Body of pancreas (tissue), 4 donors: ENCODE results near the gene CKAP2L. TPM values are rescaled to one million over a fixed set of nuclear protein-coding genes. Genes with fewer than 3 reads are reported as not detected.

Source experiments
- ATAC-seq: fragments of 150-250 bp; one replicate; pipeline ENCODE4 v1.9.1; 2016
- DNase-seq, 4 donors: peaks; one replicate each; pipeline ENCODE4 v3.0.0-alpha.2; 2019
- H3K27ac ChIP-seq, 4 donors: fragments of 200-600 bp; sonication (generic); 1 replicate in 3 of 4; 2 replicates in 1 of 4; pipeline versions ENCODE4 v1.5.1 to v1.6.1; 2016 to 2019; ENCODE audit warnings: mild to moderate bottlenecking in 1 of 4, mixed read lengths in 1 of 4, moderate library complexity in 1 of 4
- H3K27me3 ChIP-seq, 2 donors: fragments of 200-600 bp; sonication (generic); one replicate each; pipeline ENCODE4 v1.6.0; 2016; ENCODE audit warnings: mild to moderate bottlenecking in 1 of 2
- H3K36me3 ChIP-seq, 2 donors: fragments of 200-600 bp; sonication (generic); replicated peaks in 1 of 2; 2 replicates each; pipeline ENCODE4 v1.5.1; 2016; ENCODE audit warnings: low read depth in 2 of 2; ENCODE audit not compliant: insufficient read depth in 1 of 2
- H3K4me1 ChIP-seq: fragments of 200-600 bp; sonication (generic); one replicate; pipeline ENCODE4 v1.6.0; 2016
- H3K4me3 ChIP-seq, 2 donors: fragments of 200-600 bp; sonication (generic); 1 replicate in 1 of 2; 2 replicates in 1 of 2; pipeline ENCODE4 v1.5.1; 2016 to 2019
- H3K9me3 ChIP-seq, 3 donors: fragments of 200-600 bp; sonication (generic); 1 replicate in 2 of 3; 2 replicates in 1 of 3; pipeline ENCODE4 v1.5.1; 2016
- CTCF ChIP-seq, 7 experiments: fragments of 450-650 bp in 4 of 7; fragments of 200-600 bp in 3 of 7; sonication (generic) in 3 of 7; IDR thresholded peaks; one replicate each; pipeline ENCODE4 v1.5.1; 2016 to 2019; ENCODE audit warnings: antibody characterized with exemption in 7 of 7
- POLR2A ChIP-seq, 3 donors: fragments of 450-650 bp; IDR thresholded peaks; one replicate each; pipeline ENCODE4 v1.6.1; 2016; ENCODE audit warnings: antibody characterized with exemption in 3 of 3, mild to moderate bottlenecking in 2 of 3
- WGBS, 2 donors: methylation state at CpG; one replicate each; pipeline ENCODE4 v1.1.5; 2017; 5-methylcytosine and 5-hydroxymethylcytosine counted together
- intact Hi-C: fragments of 100-400 bp; cut with DNase I; formaldehyde crosslinking; loops from one replicate; pipeline ENCODE4 v1.15.1; 2023
- total RNA-seq, 2 donors: library from RNA; depleted of rRNA; stranded (reverse); fragments of >200 nt; gene quantifications; one replicate each; pipeline ENCODE4 v1.1.0, GENCODE V29; 2016

Gene CKAP2L
- total RNA-seq, 2 donors from 2014 or later: under 0.01 TPM; not detected in 1

- H3K4me1 ChIP-seq: no peaks in the 10 kb centered on the region
- no peak for ATAC-seq
- no peak overlapping the region for H3K4me3 ChIP-seq
- H3K9me3 ChIP-seq: no peaks in the 10 kb centered on the region
- TF ChIP-seq CTCF (IDR thresholded peaks at IDR 0.05) (no peak), POLR2A (IDR thresholded peaks at IDR 0.05) (no peak)
- intact Hi-C loops: loop anchor here (10.0 kb wide), 1 partner anchor 104 kb away; no protein-coding TSS in a partner anchor
- H3K27ac ChIP-seq: no peak overlapping the region
- H3K27me3 ChIP-seq: no peaks in the 10 kb centered on the region
- WGBS, 2 donors: 33 to 37% methylated on average over 9 to 11 of the region's 11 CpGs
- no peak for DNase-seq
- H3K36me3 ChIP-seq: no peaks in the 10 kb centered on the region
These were observed 35.8 kb downstream of the CKAP2L start for GRCh38 chr2:112728378-112729175.

DNA sequence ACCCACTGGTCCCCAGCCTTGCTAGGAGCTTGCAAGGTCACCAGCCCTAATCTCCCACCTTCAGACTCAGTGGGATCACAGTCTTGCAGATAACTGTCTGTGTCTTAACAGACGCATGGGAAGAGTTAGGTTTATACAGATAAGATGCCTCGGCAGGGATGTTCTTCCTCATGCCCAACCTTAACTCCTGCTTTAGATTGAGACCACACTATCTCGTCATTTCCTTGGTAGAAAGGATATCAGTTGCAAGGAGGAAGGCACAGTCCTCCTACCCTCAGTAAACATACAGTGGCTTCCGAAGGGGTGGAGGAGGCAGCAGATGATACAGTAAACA, 36.4 kb downstream of the CKAP2L start:
- Histone ChIP-seq H3K27me3 (no peaks in the 10 kb centered on the region), H3K4me3 (no peak overlapping the region), H3K27ac (no peak overlapping the region), H3K9me3 (no peaks in the 10 kb centered on the region), H3K36me3 (no peaks in the 10 kb centered on the region), H3K4me1 (no peaks in the 10 kb centered on the region)
- DNase-seq: no peak
- TF ChIP-seq POLR2A (IDR thresholded peaks at IDR 0.05): no peak
- TF ChIP-seq CTCF (IDR thresholded peaks at IDR 0.05): no peak
- ATAC-seq: no peak
- intact Hi-C loops: loop anchor here (10.0 kb wide), 1 partner anchor 103 kb away; no protein-coding TSS in a partner anchor
- WGBS, 2 donors: 50% methylated on average over 4 of the region's 4 CpGs

DNA sequence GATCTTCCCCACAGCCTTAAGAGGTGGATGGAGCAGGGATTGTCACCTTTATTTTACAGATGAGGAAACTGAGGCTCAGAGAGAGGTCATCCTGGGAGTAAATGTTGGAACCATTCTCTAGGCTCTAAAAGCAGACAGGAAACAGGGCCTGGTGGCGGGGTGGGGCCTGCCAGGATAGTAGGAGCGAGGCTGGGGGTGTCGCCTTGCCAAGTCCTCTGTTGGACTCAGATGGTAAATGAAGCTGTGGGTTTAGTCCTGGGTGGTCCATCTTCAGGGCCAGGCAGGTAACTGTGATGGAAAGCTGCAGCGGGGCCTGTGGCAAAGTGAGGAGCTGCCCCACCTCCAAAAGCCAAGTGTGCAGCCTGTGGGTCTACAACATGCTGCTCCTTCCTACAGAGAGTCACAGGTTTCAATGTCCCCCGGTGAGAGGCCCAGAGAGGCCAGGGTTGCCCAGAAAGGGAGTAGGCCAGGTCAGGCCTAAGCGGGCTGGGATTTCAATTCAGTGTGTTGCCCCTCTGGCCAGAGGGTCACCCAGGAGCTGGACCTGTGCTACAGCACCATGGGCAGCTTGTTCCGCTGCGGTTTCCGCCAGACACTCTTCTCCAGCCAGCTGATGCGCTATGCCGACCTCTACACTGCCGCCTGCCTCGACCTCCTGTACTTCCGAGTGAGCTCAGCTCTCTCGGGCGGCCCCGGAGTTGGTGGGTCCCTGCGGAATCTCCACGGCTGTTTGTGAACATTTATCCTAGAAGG, 37.0 kb downstream of the CKAP2L start:
- DNase-seq: no peak
- ATAC-seq: no peak
- no peak for TF ChIP-seq POLR2A (IDR thresholded peaks at IDR 0.05)
- no peak for TF ChIP-seq CTCF (IDR thresholded peaks at IDR 0.05)
- WGBS, 2 donors: 74 to 78% methylated on average over 16 to 19 of the region's 19 CpGs
- intact Hi-C loops: loop anchor here (10.0 kb wide), 1 partner anchor 103 kb away; no protein-coding TSS in a partner anchor
- no peak overlapping the region for H3K4me3 ChIP-seq
- no peaks in the 10 kb centered on the region for H3K27me3 ChIP-seq
- H3K36me3 ChIP-seq: no peaks in the 10 kb centered on the region
- no peaks in the 10 kb centered on the region for H3K4me1 ChIP-seq
- H3K27ac ChIP-seq: no peak overlapping the region
- H3K9me3 ChIP-seq: no peaks in the 10 kb centered on the region

GRCh38 chr2:112726487-112727190, 37.8 kb downstream of the CKAP2L start:
- H3K4me1 ChIP-seq: no peaks in the 10 kb centered on the region
- no peaks in the 10 kb centered on the region for H3K36me3 ChIP-seq
- no peaks in the 10 kb centered on the region for H3K27me3 ChIP-seq
- H3K9me3 ChIP-seq: no peaks in the 10 kb centered on the region
- no peak overlapping the region for H3K27ac ChIP-seq
- TF ChIP-seq CTCF (IDR thresholded peaks at IDR 0.05) (peak; percentile 86 to 97 (median 95)), POLR2A (IDR thresholded peaks at IDR 0.05) (no peak)
- no peak overlapping the region for H3K4me3 ChIP-seq
- ATAC-seq (peak; percentile 91), DNase-seq (peak; percentile 88 to 92 (median 90))
- 30 to 35% methylated on average over 5 to 19 of the region's 19 CpGs for WGBS, 2 donors
- intact Hi-C loops: loop anchor here (10.0 kb wide), 1 partner anchor 102 kb away; no protein-coding TSS in a partner anchor
